ENCODE measurements around the gene CCNE1.

GRCh38 chr19:29789007-29789406 lies 22.8 kb upstream of the CCNE1 start:
- TF ChIP-seq CTCF (IDR thresholded peaks at IDR 0.05) (no peak), POLR2A (IDR thresholded peaks at IDR 0.05) (no peak)
